DOHH2 (cell line): ENCODE data around the gene ARHGEF26.
A peak's percentile ranks its signal among the peaks of the same experiment; 100 is the strongest.

Experiments
- H3F3A ChIP-seq: fragments of 200-600 bp; sonication (generic), shearing (Covaris generic); 2 replicates; pipeline ENCODE4 v1.6.0; 2016; ENCODE audit warnings: antibody characterized with exemption, mild to moderate bottlenecking; ENCODE audit not compliant: control insufficient read depth, insufficient read depth
- H3K27ac ChIP-seq: fragments of 200-600 bp; sonication (generic); 2 replicates; pipeline ENCODE4 v1.5.1; 2014; ENCODE audit warnings: low read depth, mild to moderate bottlenecking, low read length, moderate library complexity
- H3K27me3 ChIP-seq: fragments of 200-600 bp; sonication (generic); 2 replicates; pipeline ENCODE4 v1.6.1; 2014; ENCODE audit warnings: mild to moderate bottlenecking, low read length, mixed read lengths; ENCODE audit not compliant: control insufficient read depth
- H3K36me3 ChIP-seq: fragments of 200-600 bp; sonication (generic); 2 replicates; pipeline ENCODE4 v1.6.1; 2014; ENCODE audit warnings: mild to moderate bottlenecking, low read length, moderate library complexity, mixed read lengths; ENCODE audit not compliant: control insufficient read depth
- H3K4me1 ChIP-seq: fragments of 200-600 bp; sonication (generic); 2 replicates; pipeline ENCODE4 v1.6.1; 2014; ENCODE audit warnings: mild to moderate bottlenecking, low read length, mixed read lengths; ENCODE audit not compliant: control insufficient read depth
- H3K4me2 ChIP-seq: fragments of 200-600 bp; sonication (generic); 2 replicates; pipeline ENCODE4 v1.6.0; 2014; ENCODE audit warnings: mild to moderate bottlenecking, low read length, moderate library complexity
- H3K4me3 ChIP-seq: fragments of 200-600 bp; sonication (generic); 2 replicates; pipeline ENCODE4 v1.5.1; 2014; ENCODE audit warnings: mild to moderate bottlenecking, low read length, mixed read lengths
- H3K79me2 ChIP-seq: fragments of 200-600 bp; sonication (generic); 2 replicates; pipeline ENCODE4 v1.6.1; 2014; ENCODE audit warnings: mild to moderate bottlenecking, low read length, mixed read lengths; ENCODE audit not compliant: control insufficient read depth
- H3K9me2 ChIP-seq: fragments of 200-600 bp; sonication (generic); replicated peaks from 2 replicates; pipeline ENCODE4 v1.6.1; 2014; ENCODE audit warnings: mild to moderate bottlenecking, low read length, mixed read lengths; ENCODE audit not compliant: control insufficient read depth
- H3K9me3 ChIP-seq: fragments of 200-600 bp; sonication (generic); 2 replicates; pipeline ENCODE4 v1.6.1; 2014; ENCODE audit warnings: antibody characterized with exemption, low read length, mixed read lengths; ENCODE audit not compliant: control insufficient read depth, insufficient read depth
- H4K20me1 ChIP-seq: fragments of 200-600 bp; sonication (generic); 2 replicates; pipeline ENCODE4 v1.6.0; 2014; ENCODE audit warnings: low read depth, mild to moderate bottlenecking, antibody characterized with exemption, low read length, moderate library complexity; ENCODE audit not compliant: control insufficient read depth, insufficient read depth
- EZH2phosphoT487 ChIP-seq: fragments of 200-600 bp; sonication (generic); IDR thresholded peaks from 2 replicates; pipeline ENCODE4 v1.6.1; 2017; ENCODE audit warnings: borderline replicate concordance, mild to moderate bottlenecking, antibody characterized with exemption, low read length, moderate library complexity, mixed read lengths
- TF ChIP-seq, protein P1 (sequence below): fragments of 200-600 bp; sonication (generic); IDR thresholded peaks from one replicate; pipeline ENCODE4 v1.5.1; 2014; ENCODE audit warnings: antibody characterized with exemption, mild to moderate bottlenecking, low read depth, low read length; ENCODE audit not compliant: poor library complexity, severe bottlenecking

Gene ARHGEF26

DNA sequence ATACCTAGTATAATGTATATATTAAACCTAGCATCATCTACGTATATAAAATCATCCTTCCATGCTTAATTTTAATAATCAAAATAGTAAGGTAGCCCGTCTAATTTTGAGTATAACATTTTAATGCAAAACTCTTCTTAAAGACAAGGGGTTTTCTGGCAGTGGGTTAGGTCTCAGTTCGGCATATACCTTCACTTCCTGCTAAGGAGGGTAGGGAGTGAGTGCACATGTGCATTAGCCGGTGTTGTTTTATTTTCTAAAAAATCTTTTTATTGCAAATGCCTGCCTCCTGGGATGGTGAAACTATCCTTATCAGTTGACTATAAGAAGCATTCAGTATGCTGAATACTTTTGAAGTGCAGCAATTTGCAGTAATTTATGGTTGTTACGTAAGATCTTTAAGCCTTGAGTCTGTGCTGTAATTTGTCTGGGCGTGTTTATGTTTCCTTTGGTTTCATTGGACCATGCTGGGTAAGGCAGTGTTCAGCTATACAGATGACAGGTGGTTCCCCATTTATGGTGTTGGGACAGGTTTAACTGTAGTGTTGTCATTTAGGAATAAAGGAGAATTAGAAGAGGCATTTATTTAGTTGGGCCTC lies 11.7 kb downstream of the ARHGEF26 start:
- Histone ChIP-seq H3K4me1 (no peaks in the 10 kb centered on the region), H3K36me3 (no peaks in the 10 kb centered on the region), H3K9me2 (no peaks in the 10 kb centered on the region), H4K20me1 (no peaks in the 10 kb centered on the region), H3K4me3 (peak overlapping the region; percentile 19; the same call in 1 of the 2 replicates), H3F3A (no peaks in the 10 kb centered on the region), H3K4me2 (no peak overlapping the region), H3K9me3 (no peaks in the 10 kb centered on the region), H3K27ac (no peak overlapping the region), H3K27me3 (no peaks in the 10 kb centered on the region), H3K79me2 (no peaks in the 10 kb centered on the region)
- TF ChIP-seq, protein P1, sequence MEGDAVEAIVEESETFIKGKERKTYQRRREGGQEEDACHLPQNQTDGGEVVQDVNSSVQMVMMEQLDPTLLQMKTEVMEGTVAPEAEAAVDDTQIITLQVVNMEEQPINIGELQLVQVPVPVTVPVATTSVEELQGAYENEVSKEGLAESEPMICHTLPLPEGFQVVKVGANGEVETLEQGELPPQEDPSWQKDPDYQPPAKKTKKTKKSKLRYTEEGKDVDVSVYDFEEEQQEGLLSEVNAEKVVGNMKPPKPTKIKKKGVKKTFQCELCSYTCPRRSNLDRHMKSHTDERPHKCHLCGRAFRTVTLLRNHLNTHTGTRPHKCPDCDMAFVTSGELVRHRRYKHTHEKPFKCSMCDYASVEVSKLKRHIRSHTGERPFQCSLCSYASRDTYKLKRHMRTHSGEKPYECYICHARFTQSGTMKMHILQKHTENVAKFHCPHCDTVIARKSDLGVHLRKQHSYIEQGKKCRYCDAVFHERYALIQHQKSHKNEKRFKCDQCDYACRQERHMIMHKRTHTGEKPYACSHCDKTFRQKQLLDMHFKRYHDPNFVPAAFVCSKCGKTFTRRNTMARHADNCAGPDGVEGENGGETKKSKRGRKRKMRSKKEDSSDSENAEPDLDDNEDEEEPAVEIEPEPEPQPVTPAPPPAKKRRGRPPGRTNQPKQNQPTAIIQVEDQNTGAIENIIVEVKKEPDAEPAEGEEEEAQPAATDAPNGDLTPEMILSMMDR: no peak
- no peak for TF ChIP-seq EZH2phosphoT487

DNA sequence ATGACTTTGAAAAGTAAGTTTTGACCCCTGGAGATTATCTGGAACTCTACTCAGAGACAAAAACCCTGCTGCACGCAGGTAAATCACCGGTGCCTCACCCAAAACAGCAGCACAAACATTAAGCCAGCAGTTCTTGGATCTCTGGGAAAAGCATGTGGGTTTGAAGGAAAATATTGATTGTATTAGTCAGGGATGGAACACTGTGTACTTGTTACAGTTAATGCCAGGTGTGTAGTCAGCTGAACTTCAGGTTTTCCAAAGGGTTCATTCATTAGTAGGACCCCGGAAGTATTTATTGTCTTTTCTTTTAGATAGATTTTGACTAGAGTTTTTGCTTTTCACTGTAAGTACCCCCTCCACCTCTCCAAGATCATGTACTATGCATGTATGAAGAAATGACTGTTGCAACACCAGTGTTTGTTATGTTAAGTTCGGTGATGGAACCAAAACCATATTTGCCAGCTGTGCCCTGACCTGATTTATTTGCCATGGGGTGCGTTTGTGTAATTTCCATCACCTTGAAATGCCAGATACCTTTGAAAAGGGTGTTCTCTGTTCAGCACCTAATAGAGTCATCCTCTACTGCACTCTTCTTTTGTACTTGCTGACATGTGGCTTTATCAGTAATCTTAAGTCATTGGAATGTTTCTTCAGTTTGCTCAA lies 14.5 kb downstream of the ARHGEF26 start:
- no peaks in the 10 kb centered on the region for H3K36me3 ChIP-seq
- no peaks in the 10 kb centered on the region for H3K27me3 ChIP-seq
- H3K27ac ChIP-seq: no peak overlapping the region
- H3F3A ChIP-seq: no peaks in the 10 kb centered on the region
- no peaks in the 10 kb centered on the region for H4K20me1 ChIP-seq
- no peaks in the 10 kb centered on the region for H3K4me1 ChIP-seq
- H3K9me2 ChIP-seq: no peaks in the 10 kb centered on the region
- H3K4me3 ChIP-seq: no peak overlapping the region
- TF ChIP-seq, protein P1: no peak
- no peak for TF ChIP-seq EZH2phosphoT487
- H3K9me3 ChIP-seq: no peaks in the 10 kb centered on the region
- H3K79me2 ChIP-seq: no peaks in the 10 kb centered on the region
- no peak overlapping the region for H3K4me2 ChIP-seq

DNA sequence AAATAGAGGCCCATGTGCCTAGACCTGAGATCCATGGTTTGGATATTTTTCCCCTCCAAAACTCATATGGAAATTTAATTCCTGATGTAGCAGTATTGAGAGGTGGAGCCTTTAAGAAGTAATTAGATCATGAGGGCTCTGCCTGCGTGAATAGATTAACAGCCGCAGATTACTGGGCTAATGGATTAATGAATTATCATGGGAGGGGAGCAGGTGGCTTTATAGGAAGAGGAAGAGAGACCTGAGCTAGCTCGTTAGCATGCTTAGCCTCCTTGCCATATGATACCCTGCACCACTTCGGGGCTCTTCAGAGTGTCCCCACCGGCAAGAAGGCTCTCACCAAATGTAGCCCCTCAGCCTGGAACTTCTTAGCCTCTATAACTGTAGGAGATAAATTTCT lies 15.8 kb downstream of the ARHGEF26 start:
- Histone ChIP-seq H3K9me3 (no peaks in the 10 kb centered on the region), H3K4me1 (no peaks in the 10 kb centered on the region), H3K36me3 (no peaks in the 10 kb centered on the region), H3F3A (no peaks in the 10 kb centered on the region), H3K4me3 (no peak overlapping the region), H3K4me2 (no peak overlapping the region), H4K20me1 (no peaks in the 10 kb centered on the region), H3K27ac (no peak overlapping the region), H3K27me3 (no peaks in the 10 kb centered on the region), H3K9me2 (no peaks in the 10 kb centered on the region), H3K79me2 (no peaks in the 10 kb centered on the region)
- TF ChIP-seq, protein P1: no peak
- no peak for TF ChIP-seq EZH2phosphoT487
